A549 treated with AZD9567 at 1 μM for 4 hours (cell line): ENCODE data around the gene CPT2. TPM values are rescaled to one million over a fixed set of nuclear protein-coding genes. Genes with fewer than 3 reads are reported as not detected.

Experiments used
- total RNA-seq: library from RNA; stranded (reverse); fragments of 200-300 nt; extraction: Qiagen RNA extraction; gene quantifications from 5 replicates; pipeline ENCODE4 v1.2.3, GENCODE V29; 2022; ENCODE audit not compliant: insufficient read depth

Gene CPT2
- 10.0 to 14.1 TPM (median 10.3 TPM) in 5 replicates for total RNA-seq

GRCh38 chr1:53196485-53197290, at the start of gene CPT2:
TSS of gene CPT2 (plus strand) at chr1:53196824. CDS start at chr1:53196944, 120 bp downstream.

GRCh38 chr1:53220171-53220961, 23.7 kb downstream of the CPT2 start, which contains the start of gene CZIB:
TSS of gene CZIB (minus strand) at chr1:53220634. CDS start at chr1:53220575, 59 bp downstream.

DNA sequence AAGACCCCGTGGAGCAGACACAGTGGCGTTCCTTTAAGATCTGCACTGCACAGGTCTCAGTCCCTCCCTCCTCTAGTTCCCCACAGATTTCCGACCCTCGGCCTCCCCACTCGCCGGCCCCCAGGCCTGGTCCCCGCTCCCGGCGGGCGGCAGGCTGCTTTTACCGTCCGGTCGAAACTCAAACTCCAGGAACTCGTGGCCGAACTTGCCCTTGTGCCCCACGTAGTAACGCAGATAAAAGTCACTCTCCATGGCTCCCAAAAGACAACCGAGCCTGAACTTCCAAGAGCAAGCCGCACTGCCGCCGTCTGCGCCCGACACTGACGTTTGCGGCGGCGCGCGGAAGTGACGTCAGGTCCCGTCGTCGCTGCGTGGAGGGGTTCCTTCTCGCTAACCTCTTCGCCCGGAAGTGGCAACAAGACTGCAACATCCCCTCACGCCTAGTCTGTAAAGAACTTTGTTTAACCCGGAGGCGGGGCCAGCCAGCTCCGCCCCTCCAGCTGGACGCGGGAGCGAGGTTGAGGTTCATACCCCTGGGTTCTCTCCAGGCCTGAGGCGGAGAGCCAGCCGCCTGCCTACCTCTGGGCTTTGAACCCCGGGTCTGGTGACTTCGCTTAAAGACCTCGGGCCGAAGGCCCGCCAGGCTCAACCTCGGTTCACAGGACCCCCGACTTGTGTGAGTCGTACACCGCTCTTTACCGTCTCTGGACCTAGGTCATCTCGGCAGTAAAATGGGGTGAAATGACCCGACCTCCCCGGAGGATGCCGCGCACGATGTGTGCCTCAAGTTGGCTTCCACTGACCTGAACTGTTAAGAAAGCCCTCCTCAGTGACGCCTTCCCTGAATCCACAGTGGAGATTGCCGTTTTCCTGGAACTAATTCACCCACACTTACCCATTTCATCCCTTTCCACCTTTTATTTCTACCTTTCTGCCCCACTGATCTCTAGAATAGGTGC, 41.9 kb downstream of the CPT2 start, which contains the start of gene MAGOH:
Gene MAGOH (minus strand): TSS at position 322 of the 959 bp plus-strand sequence. CDS start 70 bp downstream, at position 252.

Other genes starting within 250 kb of the CPT2 start
- gene PODN, start 134.6 kb upstream of the CPT2 start, total RNA-seq: 0.05 TPM in 1 of 5 replicates, not detected in the others
- gene SLC1A7, start 54.2 kb upstream of the CPT2 start, total RNA-seq: not detected in 5 replicates
- gene CZIB, start 23.8 kb downstream of the CPT2 start, total RNA-seq: 33.2 to 34.6 TPM (median 34.2 TPM) in 5 replicates
- gene MAGOH, start 41.7 kb downstream of the CPT2 start, total RNA-seq: 60.8 to 71.6 TPM (median 65.2 TPM) in 5 replicates
- 34.7 to 45.3 TPM (median 41.8 TPM) in 5 replicates for gene LRP8, start 131.2 kb downstream of the CPT2 start, total RNA-seq